ENCODE results near the gene IFNA8.
"Not testable (repeated sequence)": the region's sequence is repeated elsewhere in the genome, so short reads cannot be mapped to it uniquely, and the experiment has no call there.

Gene IFNA8

DNA sequence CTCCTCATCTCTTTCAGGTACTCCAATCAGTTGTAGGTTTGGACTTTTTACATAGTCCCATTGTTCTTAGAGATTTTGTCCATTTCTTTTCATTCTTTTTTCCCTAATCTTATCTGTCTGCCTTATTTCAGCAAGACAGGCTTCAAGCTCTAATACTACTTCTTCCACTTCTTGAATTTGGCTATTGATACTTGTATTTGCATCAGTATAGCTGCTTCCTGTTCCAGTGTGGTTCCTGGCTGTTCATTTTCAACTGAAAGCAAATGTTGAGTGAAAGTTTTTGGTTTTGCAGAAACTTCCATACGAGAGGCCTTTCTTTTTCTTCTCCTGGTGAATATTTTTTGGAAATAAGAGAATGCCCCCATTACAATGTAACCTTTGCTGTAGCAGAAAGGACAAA lies 19.3 kb downstream of the IFNA8 start:
- DNase-seq (ENCODE audit: low read depth in 2 of 3, low spot score in 1 of 3), result no peak

DNA sequence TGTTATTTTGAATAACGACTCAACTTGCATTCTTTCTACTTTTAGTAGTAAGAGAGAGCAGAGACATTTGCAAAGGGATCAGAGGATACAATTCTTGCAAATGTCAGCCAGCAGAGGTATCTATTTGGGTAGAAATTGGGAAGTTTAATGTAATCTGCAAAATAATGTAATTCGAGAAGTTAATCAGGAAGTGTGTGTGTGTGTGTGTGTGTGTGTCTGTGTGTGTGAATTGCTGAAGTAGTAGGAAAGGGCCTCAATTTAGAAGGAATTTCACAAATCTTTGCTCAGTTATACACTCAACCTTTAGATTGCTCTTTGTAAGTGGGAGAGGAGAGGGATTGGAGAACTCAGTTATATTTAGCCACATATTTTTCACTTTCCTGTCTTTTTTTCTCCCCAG lies 20.3 kb downstream of the IFNA8 start:
- no peak for DNase-seq (ENCODE audit: low read depth in 2 of 3, low spot score in 1 of 3)

GRCh38 chr9:21432672-21433425 lies 23.9 kb downstream of the IFNA8 start:
- no peak for DNase-seq (ENCODE audit: low read depth in 2 of 3, low spot score in 1 of 3)

DNA sequence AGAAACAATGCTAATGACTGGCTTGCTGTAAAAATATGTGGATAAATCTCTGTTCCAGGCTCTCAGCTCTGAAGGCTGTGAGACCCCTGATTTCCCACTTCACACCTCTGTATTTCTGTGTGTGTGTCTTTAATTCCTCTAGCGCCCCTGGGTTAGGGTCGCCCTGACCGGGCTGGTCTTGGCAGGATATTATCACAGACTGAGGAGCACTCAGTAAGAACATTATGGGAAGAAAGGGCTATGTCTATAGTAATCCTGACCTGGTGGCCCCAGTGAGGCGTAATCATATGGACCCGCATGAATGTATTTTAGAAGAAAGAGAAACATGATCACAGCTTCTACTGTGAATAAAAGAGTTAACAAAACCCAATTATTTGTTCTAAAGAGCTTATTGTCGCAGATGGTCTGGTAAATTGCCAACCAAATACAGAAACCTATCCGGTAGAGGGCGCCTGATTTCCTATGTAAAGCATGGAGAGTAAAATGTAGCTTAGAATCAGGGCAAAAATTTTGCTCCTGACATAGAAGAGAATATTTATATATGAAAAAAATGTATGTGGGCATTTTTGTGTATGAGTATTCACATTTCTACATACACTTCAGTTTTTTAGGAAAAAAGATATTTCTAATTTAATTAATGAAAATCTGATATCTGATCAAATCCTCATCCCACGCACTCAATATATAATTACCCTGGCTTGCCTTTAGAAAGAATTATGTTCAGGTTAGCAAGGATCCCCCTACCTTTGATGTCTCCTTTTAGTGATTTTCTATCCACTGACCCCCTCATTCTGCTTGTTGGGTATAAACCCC lies 25.5 kb downstream of the IFNA8 start:
- peak in 2 of 3 donors; percentile 28 to 64 for DNase-seq (ENCODE audit: low read depth in 2 of 3, low spot score in 1 of 3)

GRCh38 chr9:21435015-21435383 lies 26.1 kb downstream of the IFNA8 start:
- not testable (repeated sequence) for DNase-seq (ENCODE audit: low read depth in 2 of 3, low spot score in 1 of 3)

DNA sequence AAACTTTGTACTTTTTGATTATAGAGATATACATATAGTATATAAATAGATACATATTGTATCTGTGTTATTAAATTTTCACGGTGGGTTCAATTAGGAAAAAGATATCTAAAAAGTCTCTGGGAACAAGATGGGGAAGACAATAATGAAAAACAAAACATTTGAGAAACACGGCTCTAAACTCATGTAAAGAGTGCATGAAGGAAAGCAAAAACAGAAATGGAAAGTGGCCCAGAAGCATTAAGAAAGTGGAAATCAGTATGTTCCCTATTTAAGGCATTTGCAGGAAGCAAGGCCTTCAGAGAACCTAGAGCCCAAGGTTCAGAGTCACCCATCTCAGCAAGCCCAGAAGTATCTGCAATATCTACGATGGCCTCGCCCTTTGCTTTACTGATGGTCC lies 31.2 kb downstream of the IFNA8 start, which contains the start of gene IFNA1:
IFNA1 (plus strand) TSS at position 301 of the 400 bp plus-strand sequence; CDS start at position 370, 69 bp downstream.
- no peak for DNase-seq (ENCODE audit: low read depth in 2 of 3, low spot score in 1 of 3)

GRCh38 chr9:21443849-21444625 lies 35.1 kb downstream of the IFNA8 start:
- DNase-seq (ENCODE audit: low read depth in 2 of 3, low spot score in 1 of 3), result no peak

DNA sequence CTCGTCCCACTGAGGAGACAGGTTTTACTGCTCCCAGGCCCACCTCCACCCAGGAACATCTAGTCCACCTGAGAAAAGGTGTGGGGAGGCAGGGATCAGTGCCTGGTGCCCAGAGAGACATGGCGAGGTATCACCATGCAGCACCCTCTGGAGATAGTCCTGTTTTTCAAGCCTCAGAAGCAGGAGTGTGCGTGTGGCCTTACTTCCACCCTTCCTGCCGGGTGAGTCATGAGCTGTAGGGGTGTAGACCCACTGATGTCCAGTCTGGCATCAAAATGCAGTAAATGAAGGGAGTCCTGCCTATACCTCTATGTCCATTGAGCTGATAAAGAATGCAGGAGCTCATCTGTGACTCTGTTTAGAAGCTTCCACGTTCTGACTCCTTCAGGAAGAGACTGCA lies 40.4 kb downstream of the IFNA8 start:
- not testable (repeated sequence) for DNase-seq (ENCODE audit: low read depth in 2 of 3, low spot score in 1 of 3)

DNA sequence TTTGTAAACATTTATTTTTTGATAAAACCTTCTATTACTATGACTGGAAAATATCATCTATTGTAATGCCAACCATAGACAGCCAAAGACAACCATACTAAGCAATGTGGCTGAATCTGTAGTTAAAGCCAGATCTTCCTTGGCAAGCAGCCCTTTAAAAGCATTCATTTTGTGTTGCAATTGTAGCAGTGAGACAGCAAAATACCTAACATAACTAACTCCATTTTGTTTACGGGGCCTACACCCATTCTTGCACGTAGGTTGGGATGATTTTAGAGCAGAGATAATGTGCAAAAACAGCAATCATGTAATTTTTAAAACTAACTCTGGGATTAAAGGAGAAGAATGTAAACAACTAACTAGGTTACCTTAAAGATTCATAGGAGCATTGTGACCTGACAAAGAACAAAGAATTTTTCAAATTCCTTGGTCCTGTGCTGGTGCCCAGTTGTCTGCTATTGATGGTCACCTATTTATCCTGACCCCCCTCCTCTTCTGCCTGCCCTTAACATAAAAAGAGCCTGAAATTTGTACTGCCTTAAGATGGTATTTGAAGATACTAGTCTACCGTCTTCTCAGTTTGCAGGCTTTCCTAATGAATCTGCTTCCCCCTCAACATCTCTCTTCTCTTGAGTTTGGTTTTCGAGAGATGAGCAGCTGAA lies 41.9 kb downstream of the IFNA8 start:
- DNase-seq (ENCODE audit: low read depth in 2 of 3, low spot score in 1 of 3), result no peak

GRCh38 chr9:21452681-21453080 lies 43.8 kb downstream of the IFNA8 start:
- no peak for DNase-seq (ENCODE audit: low read depth in 2 of 3, low spot score in 1 of 3)

DNA sequence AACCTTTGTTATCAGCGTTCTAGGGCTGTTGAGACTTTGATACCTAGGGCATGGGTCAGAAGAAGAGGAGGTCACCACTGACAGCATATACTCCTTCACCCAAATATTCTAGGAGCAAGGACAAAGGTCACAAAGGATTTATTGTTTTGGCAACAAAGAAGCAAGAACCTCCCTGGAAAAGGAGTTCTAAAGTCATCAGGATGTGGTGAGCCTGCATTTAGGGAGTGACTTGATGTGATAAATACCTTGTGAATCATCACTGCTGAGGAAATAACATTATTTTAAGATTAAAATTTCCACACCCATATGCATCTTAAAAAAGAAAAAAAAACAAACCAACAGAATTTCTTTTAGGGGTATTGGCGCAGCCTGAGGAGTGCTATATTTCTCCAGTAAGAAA lies 45.2 kb downstream of the IFNA8 start:
- DNase-seq (ENCODE audit: low read depth in 2 of 3, low spot score in 1 of 3), result no peak

DNA sequence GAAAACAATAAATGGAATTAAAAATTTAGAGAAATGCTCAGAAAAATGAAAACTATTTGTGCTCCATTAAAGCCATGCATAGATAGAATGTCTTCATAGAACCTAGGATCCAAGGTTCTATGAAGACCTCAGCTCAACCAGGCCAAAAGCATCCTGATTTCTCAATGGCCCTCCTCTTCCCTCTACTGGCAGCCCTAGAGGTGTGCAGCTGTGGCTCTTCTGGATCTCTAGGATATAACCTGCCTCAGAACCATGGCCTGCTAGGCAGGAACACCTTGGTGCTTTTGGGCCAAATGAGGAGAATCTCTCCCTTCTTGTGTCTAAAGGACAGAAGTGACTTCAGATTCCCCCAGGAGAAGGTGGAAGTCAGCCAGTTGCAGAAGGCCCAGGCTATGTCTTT lies 46.4 kb downstream of the IFNA8 start:
- peak in 1 of 3 donors; percentile 4 for DNase-seq (ENCODE audit: low read depth in 2 of 3, low spot score in 1 of 3)
